H1 (cell line): ENCODE results near the gene CNOT6. TPM values are rescaled to one million over a fixed set of nuclear protein-coding genes. Genes with fewer than 3 reads are reported as not detected.

ENCODE experiments used
- CTCF ChIA-PET: fragments of 300-600 bp; sonication (Branson Sonifier 250); formaldehyde crosslinking; loops from one replicate; lab custom pipeline; 2021; ENCODE audit not compliant: partially characterized antibody; lab: Charles Lee
- POLR2A ChIA-PET: fragments of 300-600 bp; sonication (Branson Sonifier 250); formaldehyde crosslinking; loops from one replicate; lab custom pipeline; 2021; ENCODE audit warnings: inconsistent platforms; ENCODE audit not compliant: partially characterized antibody; lab: Charles Lee
- DNase-seq, 2 experiments: peaks; one replicate each; pipeline versions ENCODE4 v3.0.0 to v3.0.0-alpha.2; 2010 to 2022; ENCODE audit warnings: low spot score in 2 of 2, low read depth in 1 of 2, mixed read lengths in 1 of 2
- FAIRE-seq: peaks from 2 replicates; lab custom pipeline; 2011; peaks lifted over from hg19 to GRCh38; lab: Jason Lieb, UNC
- H2AFZ ChIP-seq: 2 replicates; pipeline ENCODE4 v1.8.1; 2012; ENCODE audit warnings: low read length, inconsistent platforms
- H2AK5ac ChIP-seq: 2 replicates; pipeline ENCODE4 v1.6.1; 2013; ENCODE audit warnings: low read depth, low read length
- H2BK120ac ChIP-seq: replicated peaks from 2 replicates; pipeline ENCODE3; 2013; ENCODE audit warnings: low read depth, low read length, inconsistent platforms
- H2BK12ac ChIP-seq: 2 replicates; pipeline ENCODE4 v1.6.1; 2013; ENCODE audit warnings: low read depth, low read length
- H2BK15ac ChIP-seq: 2 replicates; pipeline ENCODE4 v1.6.1; 2013; ENCODE audit warnings: low read length
- H2BK20ac ChIP-seq: 2 replicates; pipeline ENCODE4 v1.6.1; 2013; ENCODE audit warnings: low read length
- H2BK5ac ChIP-seq: 2 replicates; pipeline ENCODE4 v1.6.1; 2013; ENCODE audit warnings: low read depth, low read length
- H3K14ac ChIP-seq: 2 replicates; pipeline ENCODE4 v1.6.1; 2013; ENCODE audit warnings: inconsistent platforms; ENCODE audit not compliant: insufficient read length
- H3K18ac ChIP-seq: 2 replicates; pipeline ENCODE4 v1.6.1; 2013; ENCODE audit warnings: low read length; ENCODE audit errors: extremely low read depth
- H3K23ac ChIP-seq: 2 replicates; pipeline ENCODE4 v1.6.1; 2013; ENCODE audit warnings: inconsistent platforms; ENCODE audit not compliant: insufficient read length
- H3K23me2 ChIP-seq: 2 replicates; pipeline ENCODE4 v1.6.1; 2013; ENCODE audit warnings: low read depth, low read length
- H3K27ac ChIP-seq: 2 replicates; pipeline ENCODE4 v1.6.1; 2011; ENCODE audit warnings: low read depth, low read length, inconsistent platforms
- H3K27me3 ChIP-seq, 4 experiments: replicated peaks in 1 of 4; 1 replicate in 1 of 4; 2 replicates in 3 of 4; pipeline versions ENCODE4 v1.6.1 to v1.8.1; 2011 to 2013; ENCODE audit warnings: low read length in 3 of 4, mild to moderate bottlenecking in 3 of 4, inconsistent platforms in 2 of 4, mixed read lengths in 2 of 4, moderate library complexity in 1 of 4; ENCODE audit not compliant: control insufficient read depth in 3 of 4, insufficient read depth in 3 of 4; ENCODE audit errors: extremely low read depth in 1 of 4
- H3K36me3 ChIP-seq, 4 experiments: 2 replicates each; pipeline versions ENCODE4 v1.6.1 to v1.8.1; 2011 to 2013; ENCODE audit warnings: mild to moderate bottlenecking in 4 of 4, low read length in 3 of 4, moderate library complexity in 2 of 4, control low read depth in 1 of 4, inconsistent platforms in 1 of 4; ENCODE audit not compliant: insufficient read depth in 4 of 4, control insufficient read depth in 2 of 4
- H3K4ac ChIP-seq: replicated peaks from 2 replicates; pipeline ENCODE3; 2013; ENCODE audit warnings: low read length, low read depth, mixed read lengths, inconsistent platforms; ENCODE audit not compliant: insufficient read length
- H3K4me1 ChIP-seq, 4 experiments: replicated peaks in 1 of 4; 1 replicate in 1 of 4; 2 replicates in 3 of 4; pipeline versions ENCODE4 v1.6.1 to v1.8.1; 2011 to 2013; ENCODE audit warnings: low read length in 3 of 4, inconsistent platforms in 2 of 4, mixed read lengths in 1 of 4; ENCODE audit not compliant: insufficient read depth in 4 of 4, control insufficient read depth in 3 of 4
- H3K4me2 ChIP-seq, 2 experiments: 2 replicates each; pipeline versions ENCODE4 v1.6.1 to v1.8.1; 2011 to 2013; ENCODE audit warnings: low read depth in 2 of 2, low read length in 2 of 2, control low read depth in 1 of 2, inconsistent platforms in 1 of 2, mild to moderate bottlenecking in 1 of 2; ENCODE audit not compliant: insufficient read depth in 1 of 2
- H3K4me3 ChIP-seq, 4 experiments: fragments of 200-600, 300-600 bp in 1 of 4; sonication (generic), shearing (Covaris generic), sonication (Bioruptor Twin) in 1 of 4; 2 replicates each; pipeline versions ENCODE4 v1.5.1 to v1.8.1; 2011 to 2016; ENCODE audit warnings: low read length in 4 of 4, low read depth in 3 of 4, control low read depth in 2 of 4, inconsistent platforms in 2 of 4, mild to moderate bottlenecking in 2 of 4, mixed read lengths in 1 of 4, moderate library complexity in 1 of 4; ENCODE audit not compliant: insufficient read depth in 2 of 4; ENCODE audit errors: extremely low read depth in 1 of 4
- H3K56ac ChIP-seq: replicated peaks from 2 replicates; pipeline ENCODE3; 2013; ENCODE audit warnings: low read depth, mild to moderate bottlenecking, mixed read lengths, low read length, inconsistent platforms; ENCODE audit not compliant: insufficient read length
- H3K79me1 ChIP-seq: 2 replicates; pipeline ENCODE4 v1.6.1; 2013; ENCODE audit warnings: low read depth, low read length, control low read depth
- H3K79me2 ChIP-seq, 2 experiments: 2 replicates each; pipeline versions ENCODE4 v1.6.1 to v1.8.1; 2012 to 2013; ENCODE audit warnings: low read length in 2 of 2, mild to moderate bottlenecking in 2 of 2, inconsistent platforms in 1 of 2; ENCODE audit not compliant: insufficient read depth in 2 of 2, control insufficient read depth in 1 of 2
- H3K9ac ChIP-seq, 4 experiments: replicated peaks in 1 of 4; 1 replicate in 1 of 4; 2 replicates in 3 of 4; pipeline versions ENCODE4 v1.6.1 to v1.8.1; 2011 to 2013; ENCODE audit warnings: low read depth in 3 of 4, low read length in 3 of 4, control low read depth in 2 of 4, mild to moderate bottlenecking in 2 of 4, moderate library complexity in 2 of 4, inconsistent platforms in 1 of 4; ENCODE audit errors: extremely low read depth in 1 of 4
- H3K9me3 ChIP-seq, 2 experiments: 2 replicates each; pipeline versions ENCODE4 v1.6.1 to v1.8.1; 2012 to 2013; ENCODE audit warnings: mild to moderate bottlenecking in 2 of 2, moderate library complexity in 2 of 2, control low read depth in 1 of 2, inconsistent platforms in 1 of 2, low read depth in 1 of 2, low read length in 1 of 2, mixed read lengths in 1 of 2; ENCODE audit not compliant: insufficient read depth in 2 of 2
- H4K20me1 ChIP-seq, 2 experiments: replicated peaks in 1 of 2; 2 replicates each; pipeline versions ENCODE3 to v1.8.1; 2011 to 2013; ENCODE audit warnings: inconsistent platforms in 2 of 2, low read length in 2 of 2, mild to moderate bottlenecking in 1 of 2; ENCODE audit not compliant: insufficient read depth in 2 of 2, control insufficient read depth in 1 of 2
- H4K5ac ChIP-seq: 2 replicates; pipeline ENCODE4 v1.6.1; 2013; ENCODE audit warnings: low read length, low read depth, mixed read lengths, inconsistent platforms; ENCODE audit not compliant: insufficient read length
- H4K8ac ChIP-seq: 2 replicates; pipeline ENCODE4 v1.8.0; 2013; ENCODE audit warnings: mild to moderate bottlenecking, moderate library complexity, low read length, inconsistent platforms; ENCODE audit not compliant: insufficient read depth; ENCODE audit errors: extremely low read depth
- H4K91ac ChIP-seq: replicated peaks from 2 replicates; pipeline ENCODE3; 2013; ENCODE audit warnings: low read length, mixed read lengths, inconsistent platforms; ENCODE audit not compliant: insufficient read length
- BCL11A ChIP-seq, 2 experiments: IDR thresholded peaks; one replicate each; pipeline ENCODE4 v1.6.1; 2011; ENCODE audit warnings: low read depth in 2 of 2, low read length in 2 of 2, mild to moderate bottlenecking in 2 of 2
- CBX5 ChIP-seq: fragments of 300-800, 300-1000 bp; sonication (generic); IDR thresholded peaks from 2 replicates; pipeline ENCODE4 v1.7.1; 2016; ENCODE audit warnings: antibody characterized with exemption, low read length, low read depth
- CBX8 ChIP-seq: fragments of 300-800, 300-1000 bp; sonication (generic); IDR thresholded peaks from 2 replicates; pipeline ENCODE4 v1.7.1; 2016; ENCODE audit warnings: low read depth, low read length, borderline replicate concordance
- CTBP2 ChIP-seq: IDR thresholded peaks from 2 replicates; pipeline ENCODE4 v1.7.0; 2011; ENCODE audit warnings: borderline replicate concordance, mild to moderate bottlenecking, moderate library complexity, mixed read lengths, low read length; ENCODE audit not compliant: insufficient read depth, insufficient read length
- EP300 ChIP-seq, 2 experiments: IDR thresholded peaks; 1 replicate in 1 of 2; 2 replicates in 1 of 2; pipeline ENCODE4 v1.6.1; 2011 to 2012; ENCODE audit warnings: low read depth in 2 of 2, low read length in 2 of 2, mild to moderate bottlenecking in 2 of 2, borderline replicate concordance in 1 of 2, inconsistent platforms in 1 of 2, moderate library complexity in 1 of 2
- HDAC2 ChIP-seq, 2 experiments: fragments of 300-600 bp in 1 of 2; sonication (generic) in 1 of 2; IDR thresholded peaks; 2 replicates each; pipeline ENCODE4 v1.6.1; 2011 to 2012; ENCODE audit warnings: low read depth in 2 of 2, low read length in 2 of 2, mild to moderate bottlenecking in 2 of 2, moderate library complexity in 2 of 2, borderline replicate concordance in 1 of 2, inconsistent platforms in 1 of 2
- JUN ChIP-seq: IDR thresholded peaks from 2 replicates; pipeline ENCODE4 v1.6.1; 2011; ENCODE audit warnings: low read depth, mild to moderate bottlenecking, improper control_type of control experiment, low read length
- SP2 ChIP-seq: IDR thresholded peaks from 2 replicates; pipeline ENCODE4 v1.6.1; 2012; ENCODE audit warnings: mild to moderate bottlenecking, low read length, inconsistent platforms
- TCF12 ChIP-seq: IDR thresholded peaks from 2 replicates; pipeline ENCODE4 v1.6.1; 2011; ENCODE audit warnings: low read depth, mild to moderate bottlenecking, low read length
- TEAD4 ChIP-seq: IDR thresholded peaks from 2 replicates; pipeline ENCODE4 v1.6.1; 2012; ENCODE audit warnings: low read depth, low read length, inconsistent platforms, mixed read lengths
- USF2 ChIP-seq: IDR thresholded peaks from 2 replicates; pipeline ENCODE4 v1.6.1; 2011; ENCODE audit warnings: low read length, improper control_type of control experiment
- YY1 ChIP-seq: IDR thresholded peaks from 2 replicates; pipeline ENCODE4 v1.6.1; 2011; ENCODE audit warnings: low read depth, mild to moderate bottlenecking, low read length
- WGBS, 2 experiments: shearing (Covaris generic) in 1 of 2; methylation state at CpG; one replicate each; pipeline versions ENCODE4 v1.1.6 to v1.1.7; 2013 to 2015; ENCODE audit warnings: low lambda C conversion rate in 2 of 2, mixed read lengths in 2 of 2, inconsistent platforms in 1 of 2, low coverage in 1 of 2, missing lambda C conversion rate in 1 of 2; ENCODE audit not compliant: insufficient replicate concordance in 2 of 2, insufficient coverage in 1 of 2, insufficient read length in 1 of 2; ENCODE audit errors: extremely low coverage in 1 of 2, missing lambda C conversion rate in 1 of 2; 5-methylcytosine and 5-hydroxymethylcytosine counted together
- polyA plus RNA-seq, 7 experiments: library from polyadenylated mRNA; depleted of rRNA in 3 of 7; stranded (reverse) in 5 of 7; unstranded in 2 of 7; fragments of >200 nt in 5 of 7; fragments of 200-250 nt in 2 of 7; gene quantifications; 1 replicate in 5 of 7; 2 replicates in 1 of 7; 4 replicates in 1 of 7; pipeline versions ENCODE4 v1.2.1 to v1.2.3, GENCODE V29; 2011 to 2013; ENCODE audit warnings: missing spikeins in 2 of 7, mixed read lengths in 2 of 7
- total RNA-seq: library from RNA; stranded (reverse); fragmentation: NEBNext Ultra II Directional; extraction: Animal tissue kit (Norgen Biotek cat#: 25700); gene quantifications from 2 replicates; pipeline ENCODE4 v1.2.1, GENCODE V29; 2021

CNOT6 gene
- total and polyA plus RNA-seq, 2 of the 8 experiments (the other 6 are each of a cell fraction or from before 2014, with no cell fraction given) = 10.7 to 45.4 TPM

GRCh38 chr5:180516440-180516839, 22.3 kb downstream of the CNOT6 start:
- H3K4me1 ChIP-seq = 0 out of 7 replicates have a peak, but pooled peaks cover 0 to 2% (median 0%) of the 10 kb centered on the region in 4 experiments
- no peak overlapping the region for H2BK15ac ChIP-seq
- no peak for DNase-seq
- H3K4ac ChIP-seq = no peak overlapping the region
- H2BK20ac ChIP-seq = no peak overlapping the region
- no peak overlapping the region for H3K18ac ChIP-seq
- no peak overlapping the region for H4K8ac ChIP-seq
- no peak overlapping the region for H4K5ac ChIP-seq
- H3K27me3 ChIP-seq = no peaks in the 10 kb centered on the region
- H3K79me2 ChIP-seq = peaks cover 29 to 94% of the 10 kb centered on the region in 2 experiments
- 0 out of 2 replicates have a peak, but pooled peaks cover 2% of the 10 kb centered on the region for H3K23me2 ChIP-seq
- H4K91ac ChIP-seq = no peak overlapping the region
- no peaks in the 10 kb centered on the region for H3K9me3 ChIP-seq
- no peak overlapping the region for H2AK5ac ChIP-seq
- H4K20me1 ChIP-seq = peaks cover 16 to 21% of the 10 kb centered on the region in 2 experiments
- CTCF ChIA-PET = interaction anchor here (0.6 to 1.3 kb wide), 6 partner anchors 8 to 1524 kb away, joined by 3 to 6 read pairs (median 3); no protein-coding TSS in a partner anchor
- H3K27ac ChIP-seq = no peak overlapping the region
- H2AFZ ChIP-seq = no peak overlapping the region
- TF ChIP-seq CBX8 (no peak), USF2 (no peak), TCF12 (no peak), CBX5 (no peak), HDAC2 (IDR thresholded peaks at IDR 0.05; ENCODE audit: borderline replicate concordance in 1 of 2, low read depth in 2 of 2, low read length in 2 of 2) (no peak), JUN (no peak), EP300 (IDR thresholded peaks at IDR 0.05; ENCODE audit: borderline replicate concordance in 1 of 2, low read depth in 2 of 2, low read length in 2 of 2) (no peak), TEAD4 (no peak), BCL11A (IDR thresholded peaks at IDR 0.05; ENCODE audit: low read depth in 2 of 2, low read length in 2 of 2) (no peak), CTBP2 (no peak), YY1 (no peak), SP2 (no peak)
- TF ChIP-seq, all 59 proteins: peak for 0
- Histone ChIP-seq H3K23ac (no peak overlapping the region), H2BK120ac (no peak overlapping the region), H3K4me3 (no peak overlapping the region), H2BK12ac (no peak overlapping the region), H2BK5ac (no peak overlapping the region), H3K56ac (no peak overlapping the region), H3K9ac (no peak overlapping the region), H3K79me1 (peaks cover 2% of the 10 kb centered on the region; the same call in 1 of the 2 replicates), H3K4me2 (no peak overlapping the region), H3K36me3 (no peaks in the 10 kb centered on the region; a peak in 1 of 8 replicates), H3K14ac (no peak overlapping the region)
- POLR2A ChIA-PET = interaction anchor here (2.3 kb wide), 1 partner anchor 22 kb away, joined by 9 read pairs; the partner anchor contains the start of gene CNOT6
- 94% methylated on average over 5 of the region's 5 CpGs; no CpG with 5 or more reads in 1 of the 2 experiments for WGBS, 2 experiments
- no peak for FAIRE-seq
